B cell (primary cell): ENCODE results near the gene CPT2. TPM values are rescaled to one million over a fixed set of nuclear protein-coding genes. Genes with fewer than 3 reads are reported as not detected.

Experiments used
- ATAC-seq: fragments of 200-7000 bp; cut with Tn5 transposase; one replicate; pipeline ENCODE4 v1.10.0; 2021; ENCODE audit warnings: low read depth, mild to moderate bottlenecking, moderate number of reproducible peaks, moderate library complexity
- CTCF ChIA-PET: fragments of 350-600 bp; sonication (Branson Sonifier 250); formaldehyde crosslinking; loops from one replicate; lab custom pipeline; 2021; ENCODE audit warnings: antibody characterized with exemption, inconsistent platforms; lab: Charles Lee
- POLR2A ChIA-PET: fragments of 350-600 bp; sonication (Branson Sonifier 250); formaldehyde crosslinking; loops from one replicate; lab custom pipeline; 2021; ENCODE audit warnings: antibody characterized with exemption; lab: Charles Lee
- DNase-seq: peaks from one replicate; pipeline ENCODE4 v3.0.0; 2013
- H2AFZ ChIP-seq: 2 replicates; pipeline ENCODE4 v1.6.1; 2012; ENCODE audit warnings: mild to moderate bottlenecking, low read depth, low read length; ENCODE audit not compliant: insufficient read depth, poor library complexity, severe bottlenecking
- H3K27ac ChIP-seq, 2 donors: 1 replicate in 1 of 2; 2 replicates in 1 of 2; pipeline ENCODE4 v1.5.1; 2012 to 2013; ENCODE audit warnings: low read length in 2 of 2, mild to moderate bottlenecking in 2 of 2, moderate library complexity in 1 of 2
- H3K27me3 ChIP-seq, 4 experiments: fragments of 200-600 bp in 1 of 4; sonication (generic) in 1 of 4; replicated peaks in 1 of 4; 1 replicate in 2 of 4; 2 replicates in 2 of 4; pipeline versions ENCODE4 v1.6.1 to v1.7.0; 2013 to 2016; ENCODE audit warnings: low read length in 3 of 4, mild to moderate bottlenecking in 2 of 4, mixed read lengths in 1 of 4, moderate library complexity in 1 of 4; ENCODE audit not compliant: insufficient read depth in 4 of 4, control insufficient read depth in 3 of 4; ENCODE audit errors: control extremely low read depth in 1 of 4
- H3K36me3 ChIP-seq, 2 experiments: replicated peaks in 1 of 2; 1 replicate in 1 of 2; 2 replicates in 1 of 2; pipeline versions ENCODE4 v1.6.1 to v1.7.1; 2013; ENCODE audit warnings: low read length in 1 of 2; ENCODE audit not compliant: insufficient read depth in 2 of 2, control insufficient read depth in 1 of 2; ENCODE audit errors: control extremely low read depth in 1 of 2, extremely low read depth in 1 of 2
- H3K4me1 ChIP-seq, 2 donors: fragments of 200-600 bp in 1 of 2; sonication (generic) in 1 of 2; 1 replicate in 1 of 2; 2 replicates in 1 of 2; pipeline versions ENCODE4 v1.5.1 to v1.6.1; 2013 to 2017; ENCODE audit warnings: low read length in 2 of 2; ENCODE audit not compliant: control insufficient read depth in 2 of 2, insufficient read depth in 2 of 2
- H3K4me2 ChIP-seq: replicated peaks from 2 replicates; pipeline ENCODE3; 2012; ENCODE audit warnings: mild to moderate bottlenecking, low read depth, low read length; ENCODE audit not compliant: poor library complexity, severe bottlenecking
- H3K4me3 ChIP-seq, 5 experiments: fragments of 200-600 bp in 1 of 5; sonication (generic) in 1 of 5; 1 replicate in 3 of 5; 2 replicates in 2 of 5; pipeline versions ENCODE4 v1.5.1 to v1.7.0; 2011 to 2016; ENCODE audit warnings: low read length in 4 of 5, mild to moderate bottlenecking in 4 of 5, low read depth in 2 of 5, control low read depth in 1 of 5, moderate library complexity in 1 of 5; ENCODE audit not compliant: insufficient read depth in 1 of 5; ENCODE audit errors: control extremely low read depth in 1 of 5, extremely low read depth in 1 of 5
- H3K79me2 ChIP-seq: fragments of 200-600 bp; sonication (generic); one replicate; pipeline ENCODE4 v1.6.0; 2016; ENCODE audit warnings: low read length; ENCODE audit not compliant: control insufficient read depth, insufficient read depth
- H3K9ac ChIP-seq: fragments of 200-600 bp; sonication (generic); 2 replicates; pipeline ENCODE4 v1.6.1; 2017; ENCODE audit warnings: mild to moderate bottlenecking, low read length, moderate library complexity
- H3K9me3 ChIP-seq, 3 donors: one replicate each; pipeline versions ENCODE4 v1.6.1 to v1.7.1; 2013; ENCODE audit warnings: low read length in 2 of 3; ENCODE audit not compliant: control insufficient read depth in 2 of 3, insufficient read depth in 1 of 3; ENCODE audit errors: control extremely low read depth in 1 of 3
- H4K20me1 ChIP-seq: 2 replicates; pipeline ENCODE4 v1.6.0; 2012; ENCODE audit warnings: mild to moderate bottlenecking, low read length; ENCODE audit not compliant: insufficient read depth, control insufficient read depth, poor library complexity, severe bottlenecking
- H3K27ac Mint-ChIP-seq: one replicate; pipeline ENCODE4 v1.8.0; 2021; ENCODE audit warnings: mixed read lengths
- H3K27me3 Mint-ChIP-seq: one replicate; pipeline ENCODE4 v1.8.0; 2021; ENCODE audit warnings: mixed read lengths
- H3K4me1 Mint-ChIP-seq: one replicate; pipeline ENCODE4 v1.8.0; 2021; ENCODE audit warnings: mixed read lengths
- H3K4me3 Mint-ChIP-seq: one replicate; pipeline ENCODE4 v1.8.0; 2021; ENCODE audit warnings: mixed read lengths
- H3K9me3 Mint-ChIP-seq: one replicate; pipeline ENCODE4 v1.8.0; 2022; ENCODE audit warnings: mixed read lengths; ENCODE audit not compliant: insufficient read depth
- CTCF ChIP-seq: fragments of 200-600 bp; IDR thresholded peaks from one replicate; pipeline ENCODE4 v1.8.0; 2022; ENCODE audit warnings: antibody characterized with exemption, mild to moderate bottlenecking
- EZH2 ChIP-seq: IDR thresholded peaks from 2 replicates; pipeline ENCODE4 v1.6.1; 2012; ENCODE audit warnings: borderline replicate concordance, low read depth, mild to moderate bottlenecking, moderate library complexity, low read length; ENCODE audit not compliant: insufficient read depth, poor library complexity, severe bottlenecking
- WGBS: methylation state at CpG from one replicate; pipeline ENCODE4 v1.1.5; 2013; ENCODE audit warnings: missing lambda C conversion rate; ENCODE audit not compliant: insufficient coverage; 5-methylcytosine and 5-hydroxymethylcytosine counted together
- intact Hi-C: fragments of 100-400 bp; cut with micrococcal nuclease; formaldehyde crosslinking; loops from one replicate; pipeline ENCODE4 v1.10.0; 2022
- polyA plus RNA-seq: library from polyadenylated mRNA; depleted of rRNA; stranded (reverse); fragments of >200 nt; gene quantifications from 2 replicates; pipeline ENCODE4 v1.2.3, GENCODE V29; 2012
- total RNA-seq, 2 donors: library from RNA; stranded (reverse); fragments of 120-200 nt in 1 of 2; gene quantifications; 1 replicate in 1 of 2; 2 replicates in 1 of 2; pipeline versions ENCODE4 v1.2.3 to v1.2.4, GENCODE V29; 2013 to 2022

The CPT2 gene
- total and polyA plus RNA-seq, 2 donors (not counting 1 experiment from before 2014, with no cell fraction given): 6.3 to 19.8 TPM

GRCh38 chr1:53158900-53159299, 37.7 kb upstream of the CPT2 start:
- no peak overlapping the region for H3K4me2 ChIP-seq
- no peak overlapping the region for H3K4me3 ChIP-seq
- H4K20me1 ChIP-seq: no peaks in the 10 kb centered on the region
- H3K4me1 Mint-ChIP-seq: no peaks in the 10 kb centered on the region
- H2AFZ ChIP-seq: no peak overlapping the region
- H3K4me1 ChIP-seq: no peaks in the 10 kb centered on the region
- no peak for ATAC-seq
- H3K27ac ChIP-seq: no peak overlapping the region
- H3K9me3 ChIP-seq: no peaks in the 10 kb centered on the region
- TF ChIP-seq EZH2 (no peak), CTCF (no peak)
- no peak for DNase-seq
- no peaks in the 10 kb centered on the region for H3K79me2 ChIP-seq
- intact Hi-C loops: no loop called here
- peaks cover 0 to 4% (median 0%) of the 10 kb centered on the region in 4 experiments for H3K27me3 ChIP-seq
- no CpG with 5 or more reads among the region's 1 CpG for WGBS
- no peak overlapping the region for H3K27ac Mint-ChIP-seq
- H3K9me3 Mint-ChIP-seq: no peaks in the 10 kb centered on the region
- H3K27me3 Mint-ChIP-seq: peaks cover 25% of the 10 kb centered on the region
- no peak overlapping the region for H3K4me3 Mint-ChIP-seq
- H3K36me3 ChIP-seq: no peaks in the 10 kb centered on the region
- CTCF ChIA-PET: no interaction called here
- POLR2A ChIA-PET: no interaction called here
- H3K9ac ChIP-seq: no peak overlapping the region

- TF ChIP-seq CTCF: no peak
- no peak for TF ChIP-seq EZH2
- no peaks in the 10 kb centered on the region for H3K4me1 Mint-ChIP-seq
- no peak overlapping the region for H3K4me3 ChIP-seq
- H3K9ac ChIP-seq: no peak overlapping the region
- peaks cover 0 to 4% (median 1%) of the 10 kb centered on the region in 4 experiments for H3K27me3 ChIP-seq
- no peaks in the 10 kb centered on the region for H3K9me3 ChIP-seq
- no peak for DNase-seq
- H2AFZ ChIP-seq: no peak overlapping the region
- no peak overlapping the region for H3K4me2 ChIP-seq
- ChIA-PET POLR2A (no interaction called here), CTCF (interaction anchor here (1.7 kb wide), 1 partner anchor 20 kb away, joined by 4 read pairs; no protein-coding TSS in a partner anchor)
- ATAC-seq: no peak
- 78% methylated on average over 1 of the region's 2 CpGs for WGBS
- intact Hi-C loops: no loop called here
- H3K9me3 Mint-ChIP-seq: no peaks in the 10 kb centered on the region
- H3K4me3 Mint-ChIP-seq: no peak overlapping the region
- H3K27me3 Mint-ChIP-seq: peaks cover 33% of the 10 kb centered on the region
- H3K36me3 ChIP-seq: no peaks in the 10 kb centered on the region
- H3K27ac ChIP-seq: no peak overlapping the region
- no peaks in the 10 kb centered on the region for H4K20me1 ChIP-seq
- H3K79me2 ChIP-seq: no peaks in the 10 kb centered on the region
- H3K4me1 ChIP-seq: no peaks in the 10 kb centered on the region
- H3K27ac Mint-ChIP-seq: no peak overlapping the region
Measured at GRCh38 chr1:53160924-53161378, 35.7 kb upstream of the CPT2 start.
